Muscle of leg (tissue), 11 donors: ENCODE measurements around the gene NT5DC3. TPM values are rescaled to one million over a fixed set of nuclear protein-coding genes. Genes with fewer than 3 reads are reported as not detected.

Source experiments
- DNase-seq: peaks from one replicate; pipeline ENCODE4 v3.0.0; 2013
- H3K27ac ChIP-seq: one replicate; pipeline ENCODE4 v1.5.1; 2013; ENCODE audit warnings: mild to moderate bottlenecking, low read length, control low read depth
- H3K27me3 ChIP-seq: one replicate; pipeline ENCODE4 v1.6.1; 2013; ENCODE audit warnings: low read length; ENCODE audit not compliant: control insufficient read depth, insufficient read depth
- H3K36me3 ChIP-seq: one replicate; pipeline ENCODE4 v1.6.1; 2013; ENCODE audit warnings: low read length; ENCODE audit not compliant: control insufficient read depth, insufficient read depth
- H3K4me1 ChIP-seq: one replicate; pipeline ENCODE4 v1.6.1; 2013; ENCODE audit warnings: low read length; ENCODE audit not compliant: control insufficient read depth, insufficient read depth
- H3K4me3 ChIP-seq: one replicate; pipeline ENCODE4 v1.5.1; 2013; ENCODE audit warnings: low read length, control low read depth
- H3K9me3 ChIP-seq: replicated peaks from 2 replicates; pipeline ENCODE4 v1.6.1; 2013; ENCODE audit warnings: low read depth, low read length; ENCODE audit not compliant: control insufficient read depth
- WGBS: methylation state at CpG from one replicate; pipeline ENCODE4 v1.1.5; 2013; ENCODE audit warnings: missing lambda C conversion rate; ENCODE audit not compliant: insufficient coverage; 5-methylcytosine and 5-hydroxymethylcytosine counted together
- polyA plus RNA-seq, 8 donors: library from polyadenylated mRNA; unstranded; fragments of 120-200 nt; gene quantifications; one replicate each; pipeline versions ENCODE4 v1.2.1 to v1.2.3, GENCODE V29; 2013; ENCODE audit warnings: inconsistent platforms in 1 of 8, low replicate concordance in 1 of 8; ENCODE audit not compliant: insufficient read length in 8 of 8, insufficient read depth in 1 of 8
- total RNA-seq: library from RNA; stranded (reverse); fragments of 120-200 nt; gene quantifications from one replicate; pipeline ENCODE4 v1.2.4, GENCODE V29; 2013

The NT5DC3 gene
- total and polyA plus RNA-seq, 9 donors, result 4.6 to 8.7 (median 7.1) TPM

DNA sequence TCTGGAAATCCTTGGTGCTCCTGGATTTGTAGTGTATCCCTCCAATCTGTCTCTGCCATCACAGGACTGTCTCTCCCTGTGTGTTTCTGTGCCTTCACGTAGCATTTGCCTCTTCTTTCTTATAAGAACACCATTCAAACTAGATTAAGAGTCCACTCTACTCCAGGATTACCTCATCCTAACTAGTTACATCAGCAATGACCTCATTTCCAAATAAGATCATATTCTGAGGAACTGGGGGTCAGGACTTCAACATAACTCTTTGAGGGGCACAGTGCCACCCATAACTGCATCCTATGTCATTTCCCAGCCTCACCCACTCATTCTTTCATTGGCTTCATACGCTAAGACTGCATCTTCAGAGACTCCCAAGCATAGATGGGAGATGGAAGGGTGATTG lies 106.2 kb downstream of the NT5DC3 start:
- Histone ChIP-seq H3K4me1 (no peaks in the 10 kb centered on the region), H3K9me3 (peaks cover 2% of the 10 kb centered on the region), H3K4me3 (no peak overlapping the region), H3K27me3 (no peaks in the 10 kb centered on the region), H3K36me3 (no peaks in the 10 kb centered on the region), H3K27ac (no peak overlapping the region)
- WGBS, result 50% methylated on average over 1 of the region's 2 CpGs
- no peak for DNase-seq

DNA sequence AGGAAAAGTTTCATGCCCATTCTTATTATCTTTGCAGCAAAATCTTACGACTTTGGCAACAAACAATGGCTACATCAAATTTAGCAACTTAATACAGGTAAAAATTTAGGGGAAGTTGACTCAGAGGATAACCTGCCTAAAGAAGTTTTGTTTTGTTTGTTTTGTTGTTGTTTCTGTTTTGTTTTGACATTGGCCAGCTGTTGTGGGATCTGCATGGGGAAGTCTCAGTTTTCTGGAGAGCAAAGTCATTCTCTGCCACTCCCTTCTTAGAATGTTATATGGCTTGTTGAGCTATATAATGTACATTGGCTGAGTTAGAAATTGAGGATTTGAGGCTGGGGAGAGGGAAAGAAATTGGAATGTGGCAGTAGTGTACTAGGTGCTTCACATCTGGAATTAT lies 109.5 kb downstream of the NT5DC3 start:
- peaks cover 2% of the 10 kb centered on the region for H3K9me3 ChIP-seq
- H3K4me1 ChIP-seq, result no peaks in the 10 kb centered on the region
- no CpG with 5 or more reads among the region's 1 CpG for whole genome bisulfite sequencing
- no peak for DNase-seq
- H3K27ac ChIP-seq, result no peak overlapping the region
- H3K36me3 ChIP-seq, result no peaks in the 10 kb centered on the region
- no peak overlapping the region for H3K4me3 ChIP-seq
- H3K27me3 ChIP-seq, result no peaks in the 10 kb centered on the region

DNA sequence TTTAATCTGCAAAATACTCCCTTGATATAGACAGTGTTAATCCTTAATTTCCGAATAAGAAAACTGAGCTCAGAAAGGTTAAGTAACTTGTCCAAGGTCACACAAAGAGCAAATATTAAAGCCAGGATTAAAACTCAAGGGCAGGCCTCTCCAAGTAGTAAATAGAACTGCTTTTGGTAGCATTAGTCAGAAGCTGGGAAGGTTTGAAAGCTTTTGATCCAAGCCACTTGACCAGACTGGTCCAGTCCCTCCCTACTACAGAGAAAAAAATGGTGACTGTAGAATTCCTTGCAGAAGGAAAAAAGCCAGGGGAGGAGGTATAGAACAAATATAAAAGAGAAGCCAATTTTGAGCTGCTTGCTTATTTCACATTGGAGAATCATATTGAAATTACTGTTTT lies 111.5 kb downstream of the NT5DC3 start:
- Histone ChIP-seq H3K27ac (no peak overlapping the region), H3K4me1 (no peaks in the 10 kb centered on the region), H3K27me3 (no peaks in the 10 kb centered on the region), H3K9me3 (peaks cover 2% of the 10 kb centered on the region), H3K36me3 (no peaks in the 10 kb centered on the region), H3K4me3 (no peak overlapping the region)
- WGBS, result no CpG with 5 or more reads among the region's 1 CpG
- no peak for DNase-seq

DNA sequence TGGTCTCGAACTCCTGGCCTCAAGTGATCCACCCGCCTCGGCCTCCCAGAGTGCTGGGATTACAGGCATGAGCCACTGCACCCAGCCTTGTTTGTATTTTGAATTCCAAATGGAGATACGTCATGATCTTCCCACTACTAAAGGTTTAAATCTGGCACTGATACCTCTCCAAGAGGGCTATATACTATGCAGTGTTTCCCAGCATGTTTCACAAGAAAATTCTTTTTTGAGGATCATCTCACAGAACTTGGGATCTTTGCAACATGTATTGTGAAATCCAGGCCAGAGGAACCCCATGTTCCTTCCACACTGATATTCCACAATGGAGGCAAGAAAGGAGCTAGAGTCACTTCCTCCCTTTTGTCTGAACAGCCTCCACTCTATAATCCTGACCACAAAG lies 112.7 kb downstream of the NT5DC3 start:
- WGBS, result 60% methylated on average over 2 of the region's 4 CpGs
- no peak overlapping the region for H3K4me3 ChIP-seq
- no peak overlapping the region for H3K27ac ChIP-seq
- H3K4me1 ChIP-seq, result no peaks in the 10 kb centered on the region
- DNase-seq, result no peak
- no peaks in the 10 kb centered on the region for H3K27me3 ChIP-seq
- no peaks in the 10 kb centered on the region for H3K36me3 ChIP-seq
- H3K9me3 ChIP-seq, result peaks cover 2% of the 10 kb centered on the region

DNA sequence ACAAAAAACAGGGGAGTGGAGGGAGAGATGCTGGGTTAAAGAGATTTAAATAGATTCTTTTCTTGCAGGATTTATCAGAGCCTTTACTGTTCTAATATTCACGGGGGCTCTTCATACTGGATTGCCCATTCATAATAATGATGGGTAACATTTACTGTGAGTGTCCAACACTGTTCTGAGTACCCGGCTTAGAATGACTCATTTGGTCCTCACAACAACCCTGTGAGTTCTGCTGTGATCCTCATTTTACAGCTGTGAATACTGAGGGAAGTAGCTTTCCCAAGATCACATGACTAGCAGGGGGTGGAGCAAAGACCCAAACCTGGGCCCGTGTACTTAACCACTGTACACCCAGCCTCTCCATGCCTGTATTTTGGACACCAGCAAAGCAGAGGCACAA lies 113.4 kb downstream of the NT5DC3 start:
- Histone ChIP-seq H3K4me1 (no peaks in the 10 kb centered on the region), H3K27ac (no peak overlapping the region), H3K9me3 (peaks cover 2% of the 10 kb centered on the region), H3K4me3 (no peak overlapping the region), H3K27me3 (no peaks in the 10 kb centered on the region), H3K36me3 (no peaks in the 10 kb centered on the region)
- no peak for DNase-seq
- WGBS, result 71% methylated on average over 1 of the region's 3 CpGs

DNA sequence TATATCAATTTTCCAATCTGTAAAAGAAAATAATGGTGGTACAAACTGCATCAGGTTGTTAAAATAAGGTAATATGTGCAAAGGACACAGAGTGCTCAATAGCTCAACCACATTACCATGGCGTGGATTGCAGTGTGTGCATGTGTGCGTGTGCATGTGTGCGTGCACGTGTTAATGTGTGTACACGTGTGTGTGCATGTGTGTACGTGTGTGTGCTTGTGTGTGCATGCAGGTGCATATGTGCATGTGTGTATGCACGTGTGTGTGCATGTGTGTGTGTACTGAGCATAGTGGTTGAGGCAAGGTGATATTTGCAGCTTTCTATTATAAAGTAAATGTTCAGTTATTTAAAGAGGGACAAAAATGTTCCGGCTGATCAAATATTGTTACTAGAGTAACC lies 115.6 kb downstream of the NT5DC3 start:
- 94% methylated on average over 6 of the region's 8 CpGs for WGBS
- no peak overlapping the region for H3K27ac ChIP-seq

More for the DNA sequence above, 115.6 kb downstream of the NT5DC3 start:
- Histone ChIP-seq H3K36me3 (no peaks in the 10 kb centered on the region), H3K9me3 (no peaks in the 10 kb centered on the region), H3K27me3 (no peaks in the 10 kb centered on the region), H3K4me3 (no peak overlapping the region), H3K4me1 (no peaks in the 10 kb centered on the region)
- no peak for DNase-seq

Other genes with a start within 250 kb of the NT5DC3 start
- 337 TPM for gene HSP90B1, start 89.2 kb upstream of the NT5DC3 start, total RNA-seq
- gene HSP90B1, start 89.2 kb upstream of the NT5DC3 start, polyA plus RNA-seq, result 100 to 1,000 TPM; 320 to 584 (median 374) TPM
- 25.8 TPM for gene TDG, start 124.6 kb upstream of the NT5DC3 start, total RNA-seq
- 10 to 100 TPM; 24.1 to 36.1 (median 28.9) TPM for gene TDG, start 124.6 kb upstream of the NT5DC3 start, polyA plus RNA-seq
- gene GLT8D2, start 209.0 kb upstream of the NT5DC3 start, total RNA-seq, result 68.9 TPM
- 10 to 100 TPM; 44.5 to 74.9 (median 53.4) TPM for gene GLT8D2, start 209.0 kb upstream of the NT5DC3 start, polyA plus RNA-seq
- 35.8 TPM for gene HCFC2, start 223.3 kb upstream of the NT5DC3 start, total RNA-seq
- gene HCFC2, start 223.3 kb upstream of the NT5DC3 start, polyA plus RNA-seq, result 10 to 100 TPM; 16.9 to 32.9 (median 25.8) TPM